Activated CD4-positive, CD25-positive, alpha-beta regulatory T cell treated with anti-CD3 and anti-CD28 coated beads, Interleukin-2, amount 50 U/mL, for 24 hours (primary cell): ENCODE results near the gene D2HGDH.

Experiments
- ATAC-seq, 2 donors: fragments of 150-1000 bp; cut with Tn5 transposase; one replicate each; pipeline ENCODE4 v1.10.0; 2021; ENCODE audit warnings: mild to moderate bottlenecking in 1 of 2, moderate library complexity in 1 of 2

D2HGDH gene

GRCh38 chr2:241734467-241735208 lies at the start of gene D2HGDH:
TSS of gene D2HGDH (plus strand) at chr2:241734630. CDS start at chr2:241735225, 595 bp downstream.
- ATAC-seq, result peak; percentile 87 to 90

GRCh38 chr2:241686324-241686649 lies 48.1 kb upstream of the D2HGDH start:
- peak; percentile 0 to 2 for ATAC-seq

- ATAC-seq, result peak; percentile 97
Observed at GRCh38 chr2:241686650-241687425, 47.6 kb upstream of the D2HGDH start, which contains the start of gene DTYMK. TSS of gene DTYMK (minus strand) at chr2:241686815. CDS start at chr2:241686783, 32 bp downstream.

GRCh38 chr2:241689306-241689705 lies 45.1 kb upstream of the D2HGDH start:
- ATAC-seq, result no peak

GRCh38 chr2:241690202-241690717 lies 44.2 kb upstream of the D2HGDH start:
- no peak for ATAC-seq

- ATAC-seq, result no peak
Observed at GRCh38 chr2:241692448-241692847, 42.0 kb upstream of the D2HGDH start.

- no peak for ATAC-seq
Observed at GRCh38 chr2:241695651-241696050, 38.8 kb upstream of the D2HGDH start.

GRCh38 chr2:241701149-241701398 lies 33.4 kb upstream of the D2HGDH start:
- ATAC-seq, result no peak

GRCh38 chr2:241701399-241702154 lies 32.9 kb upstream of the D2HGDH start, which contains the start of gene ING5:
TSS of gene ING5 (plus strand) at chr2:241702039. CDS start at chr2:241702066, 27 bp downstream.
- peak; percentile 71 to 75 for ATAC-seq

GRCh38 chr2:241702155-241703031 lies 32.0 kb upstream of the D2HGDH start:
- ATAC-seq, result peak; percentile 62 to 65

GRCh38 chr2:241703032-241703604 lies 31.3 kb upstream of the D2HGDH start:
- ATAC-seq, result no peak

GRCh38 chr2:241706537-241706936 lies 27.9 kb upstream of the D2HGDH start:
- ATAC-seq, result no peak

GRCh38 chr2:241708879-241709278 lies 25.6 kb upstream of the D2HGDH start:
- no peak for ATAC-seq

GRCh38 chr2:241719093-241719492 lies 15.3 kb upstream of the D2HGDH start:
- ATAC-seq, result no peak

- ATAC-seq, result no peak
Observed at GRCh38 chr2:241720099-241720498, 14.3 kb upstream of the D2HGDH start.

GRCh38 chr2:241720560-241720959 lies 13.9 kb upstream of the D2HGDH start:
- ATAC-seq, result no peak

- ATAC-seq, result no peak
Observed at GRCh38 chr2:241721852-241722251, 12.6 kb upstream of the D2HGDH start.

GRCh38 chr2:241722896-241723454 lies 11.5 kb upstream of the D2HGDH start:
- no peak for ATAC-seq

- ATAC-seq, result peak in 1 of 2 donors; percentile 45
Observed at GRCh38 chr2:241724259-241724974, 10.0 kb upstream of the D2HGDH start.

GRCh38 chr2:241724975-241725870 lies 9.2 kb upstream of the D2HGDH start:
- no peak for ATAC-seq
